Measurements from ENCODE around the gene ATIC.

Gene ATIC

DNA sequence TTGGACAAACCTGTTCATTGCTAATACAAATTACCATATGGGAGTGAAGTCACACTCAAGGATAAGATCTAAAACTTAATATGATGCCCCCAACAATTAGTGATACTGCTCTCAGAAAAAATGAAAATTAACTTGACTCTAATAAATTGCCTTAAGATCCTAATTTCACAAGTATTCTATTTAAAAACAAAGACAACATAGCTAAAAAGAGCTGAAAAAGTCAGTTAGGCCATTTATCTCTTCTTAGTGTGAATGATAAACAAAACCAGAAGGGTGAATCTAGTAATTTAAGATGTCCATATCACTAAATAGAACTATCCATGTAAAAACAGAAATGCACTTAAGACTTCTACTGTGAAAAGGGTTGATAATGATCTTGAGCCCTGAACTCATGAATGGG, 70.6 kb downstream of the ATIC start:
- Mint-ChIP-seq H3K36me3 (ENCODE audit: low read depth) (peaks cover 2% of the 10 kb centered on the region), H3K27ac (no peak overlapping the region), H3K4me3 (no peak overlapping the region), H3K4me1 (ENCODE audit: low read depth) (no peaks in the 10 kb centered on the region), H3K9me3 (no peaks in the 10 kb centered on the region), H3K27me3 (no peaks in the 10 kb centered on the region)
- no peak for DNase-seq

GRCh38 chr2:215383652-215384279, 71.9 kb downstream of the ATIC start:
- Mint-ChIP-seq H3K27ac (no peak overlapping the region), H3K27me3 (no peaks in the 10 kb centered on the region), H3K4me1 (ENCODE audit: low read depth) (no peaks in the 10 kb centered on the region), H3K4me3 (no peak overlapping the region), H3K9me3 (no peaks in the 10 kb centered on the region), H3K36me3 (ENCODE audit: low read depth) (no peaks in the 10 kb centered on the region)
- no peak for DNase-seq

GRCh38 chr2:215384710-215385109, 72.9 kb downstream of the ATIC start:
- DNase-seq, result no peak
- Mint-ChIP-seq H3K27ac (no peak overlapping the region), H3K36me3 (ENCODE audit: low read depth) (no peaks in the 10 kb centered on the region), H3K27me3 (no peaks in the 10 kb centered on the region), H3K9me3 (no peaks in the 10 kb centered on the region), H3K4me3 (no peak overlapping the region), H3K4me1 (ENCODE audit: low read depth) (no peaks in the 10 kb centered on the region)

DNA sequence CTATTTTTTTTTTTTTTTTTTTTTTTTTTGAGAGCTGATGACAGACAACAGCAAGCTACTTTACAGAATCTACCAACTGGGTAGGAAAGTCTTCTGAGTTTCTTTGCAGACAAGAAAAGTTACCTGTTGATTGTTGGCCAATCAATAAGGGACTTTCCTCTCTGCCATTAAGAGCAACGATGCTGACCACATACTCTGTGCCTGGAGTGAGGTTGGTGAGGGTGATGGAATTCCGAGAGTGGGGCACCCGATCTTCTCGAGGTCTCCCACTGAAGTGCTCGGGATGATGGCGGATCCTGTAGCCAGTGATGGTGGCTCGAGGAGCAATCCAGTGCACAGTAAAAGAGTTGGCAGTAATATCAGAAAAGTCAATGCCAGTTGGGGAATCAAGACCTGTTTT, 74.7 kb downstream of the ATIC start:
- H3K4me1 Mint-ChIP-seq (ENCODE audit: low read depth), result no peaks in the 10 kb centered on the region
- no peaks in the 10 kb centered on the region for H3K36me3 Mint-ChIP-seq (ENCODE audit: low read depth)
- no peak overlapping the region for H3K4me3 Mint-ChIP-seq
- DNase-seq, result no peak
- H3K27ac Mint-ChIP-seq, result no peak overlapping the region
- H3K27me3 Mint-ChIP-seq, result no peaks in the 10 kb centered on the region
- H3K9me3 Mint-ChIP-seq, result no peaks in the 10 kb centered on the region

GRCh38 chr2:215388002-215388728, 76.3 kb downstream of the ATIC start:
- Mint-ChIP-seq H3K27me3 (peaks cover 5% of the 10 kb centered on the region), H3K36me3 (ENCODE audit: low read depth) (no peaks in the 10 kb centered on the region), H3K4me3 (no peak overlapping the region), H3K4me1 (ENCODE audit: low read depth) (no peaks in the 10 kb centered on the region), H3K9me3 (no peaks in the 10 kb centered on the region), H3K27ac (no peak overlapping the region)
- DNase-seq, result no peak

GRCh38 chr2:215390550-215390913, 78.7 kb downstream of the ATIC start:
- DNase-seq, result no peak
- Mint-ChIP-seq H3K36me3 (ENCODE audit: low read depth) (no peaks in the 10 kb centered on the region), H3K9me3 (no peaks in the 10 kb centered on the region), H3K27ac (no peak overlapping the region), H3K27me3 (peaks cover 8% of the 10 kb centered on the region), H3K4me1 (ENCODE audit: low read depth) (no peaks in the 10 kb centered on the region), H3K4me3 (no peak overlapping the region)

DNA sequence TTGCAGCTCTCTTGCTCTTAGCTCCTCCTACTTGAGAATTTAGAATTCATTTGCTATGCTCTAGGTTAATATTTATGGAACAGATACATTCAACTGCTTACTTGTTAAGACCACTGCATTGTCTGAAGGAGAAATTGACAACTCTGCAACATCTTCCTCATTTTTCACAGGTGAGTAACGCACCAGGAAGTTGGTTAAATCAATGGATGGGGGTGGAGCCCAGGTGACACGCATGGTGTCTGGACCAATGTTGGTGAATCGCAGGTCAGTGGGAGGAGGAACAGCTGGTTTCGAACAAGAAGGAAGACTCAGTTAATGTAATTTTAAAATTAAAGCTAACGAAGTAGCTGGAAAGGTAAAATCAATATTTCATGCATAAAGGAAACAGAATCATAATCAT, 79.7 kb downstream of the ATIC start:
- Mint-ChIP-seq H3K27ac (no peak overlapping the region), H3K36me3 (ENCODE audit: low read depth) (no peaks in the 10 kb centered on the region), H3K9me3 (no peaks in the 10 kb centered on the region), H3K4me3 (no peak overlapping the region), H3K27me3 (peaks cover 8% of the 10 kb centered on the region), H3K4me1 (ENCODE audit: low read depth) (no peaks in the 10 kb centered on the region)
- DNase-seq, result no peak

GRCh38 chr2:215392164-215392563, 80.3 kb downstream of the ATIC start:
- Mint-ChIP-seq H3K36me3 (ENCODE audit: low read depth) (no peaks in the 10 kb centered on the region), H3K4me1 (ENCODE audit: low read depth) (no peaks in the 10 kb centered on the region), H3K4me3 (no peak overlapping the region), H3K27me3 (peaks cover 8% of the 10 kb centered on the region), H3K9me3 (no peaks in the 10 kb centered on the region), H3K27ac (no peak overlapping the region)
- DNase-seq, result no peak

DNA sequence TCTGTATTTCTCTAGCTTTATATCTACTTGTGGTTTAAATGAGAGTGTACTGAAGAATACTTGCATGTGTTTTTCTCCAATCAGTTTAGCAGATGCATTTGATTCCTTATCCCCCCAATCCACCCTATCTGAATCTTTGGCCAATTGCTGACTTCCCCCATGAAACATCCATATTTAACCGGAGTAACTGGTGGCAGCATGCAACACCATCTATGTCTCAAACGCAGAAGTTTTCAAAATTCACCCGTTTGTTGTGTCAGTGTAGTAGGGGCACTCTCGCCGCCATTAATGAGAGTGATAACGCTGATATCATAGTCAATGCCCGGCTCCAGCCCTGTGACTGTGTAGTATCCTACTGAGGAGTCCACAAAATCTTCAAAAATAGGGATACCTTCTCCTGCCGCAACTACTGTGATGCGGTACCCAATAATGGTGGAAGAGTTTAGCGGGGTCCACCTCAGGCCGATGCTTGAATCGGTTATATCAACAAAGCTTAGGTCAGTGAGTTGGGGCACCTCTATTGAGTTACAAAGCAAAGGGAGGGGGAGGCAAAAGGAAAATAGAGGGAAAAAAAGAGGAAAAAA, 80.9 kb downstream of the ATIC start:
- no peaks in the 10 kb centered on the region for H3K4me1 Mint-ChIP-seq (ENCODE audit: low read depth)
- H3K9me3 Mint-ChIP-seq, result no peaks in the 10 kb centered on the region
- H3K36me3 Mint-ChIP-seq (ENCODE audit: low read depth), result no peaks in the 10 kb centered on the region
- DNase-seq, result no peak
- no peak overlapping the region for H3K4me3 Mint-ChIP-seq
- H3K27me3 Mint-ChIP-seq, result peaks cover 8% of the 10 kb centered on the region
- no peak overlapping the region for H3K27ac Mint-ChIP-seq

DNA sequence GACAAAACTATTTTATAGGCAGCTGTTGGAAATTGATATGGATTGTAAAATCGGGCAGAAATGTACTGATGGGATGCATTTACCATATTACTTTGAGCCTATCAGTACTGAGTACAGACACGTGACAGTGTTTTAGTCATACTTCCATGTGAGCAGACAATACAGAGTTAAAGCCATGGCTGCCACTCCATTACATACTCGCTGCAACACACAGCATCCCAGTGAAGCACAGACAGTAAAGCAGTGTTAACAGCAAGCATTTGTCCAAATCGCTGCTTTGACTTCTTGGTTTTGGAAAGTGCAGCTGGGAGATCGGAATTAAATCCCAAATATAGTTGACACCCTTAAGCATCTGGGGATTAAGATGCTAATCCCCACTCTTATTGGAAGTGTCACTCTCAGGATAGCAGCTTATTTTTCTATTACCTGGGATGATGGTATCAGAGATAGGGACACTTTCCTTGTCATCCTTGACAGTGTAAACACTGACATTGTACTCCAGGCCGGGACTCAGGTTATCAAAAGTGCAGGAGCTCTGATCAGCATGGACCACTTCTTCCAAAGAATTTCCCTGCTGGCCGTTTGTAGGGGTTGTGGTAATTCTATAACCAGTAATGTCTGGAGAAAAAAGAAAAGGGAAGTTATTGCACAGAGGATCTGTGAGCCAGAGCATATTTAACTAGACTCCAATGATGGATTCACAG, 82.4 kb downstream of the ATIC start:
- H3K4me3 Mint-ChIP-seq, result no peak overlapping the region
- H3K9me3 Mint-ChIP-seq, result no peaks in the 10 kb centered on the region
- H3K27me3 Mint-ChIP-seq, result peaks cover 8% of the 10 kb centered on the region
- no peaks in the 10 kb centered on the region for H3K4me1 Mint-ChIP-seq (ENCODE audit: low read depth)
- no peak for DNase-seq
- no peak overlapping the region for H3K27ac Mint-ChIP-seq
- no peaks in the 10 kb centered on the region for H3K36me3 Mint-ChIP-seq (ENCODE audit: low read depth)

- no peak for DNase-seq
- Mint-ChIP-seq H3K4me1 (ENCODE audit: low read depth) (no peaks in the 10 kb centered on the region), H3K9me3 (no peaks in the 10 kb centered on the region), H3K27me3 (peaks cover 8% of the 10 kb centered on the region), H3K36me3 (ENCODE audit: low read depth) (no peaks in the 10 kb centered on the region), H3K4me3 (no peak overlapping the region), H3K27ac (no peak overlapping the region)
Observed at GRCh38 chr2:215395687-215396460, 84.0 kb downstream of the ATIC start.

GRCh38 chr2:215396595-215397313, 84.9 kb downstream of the ATIC start:
- no peaks in the 10 kb centered on the region for H3K9me3 Mint-ChIP-seq
- H3K4me1 Mint-ChIP-seq (ENCODE audit: low read depth), result no peaks in the 10 kb centered on the region
- H3K36me3 Mint-ChIP-seq (ENCODE audit: low read depth), result no peaks in the 10 kb centered on the region
- peaks cover 8% of the 10 kb centered on the region for H3K27me3 Mint-ChIP-seq
- no peak overlapping the region for H3K4me3 Mint-ChIP-seq
- no peak for DNase-seq
- no peak overlapping the region for H3K27ac Mint-ChIP-seq

DNA sequence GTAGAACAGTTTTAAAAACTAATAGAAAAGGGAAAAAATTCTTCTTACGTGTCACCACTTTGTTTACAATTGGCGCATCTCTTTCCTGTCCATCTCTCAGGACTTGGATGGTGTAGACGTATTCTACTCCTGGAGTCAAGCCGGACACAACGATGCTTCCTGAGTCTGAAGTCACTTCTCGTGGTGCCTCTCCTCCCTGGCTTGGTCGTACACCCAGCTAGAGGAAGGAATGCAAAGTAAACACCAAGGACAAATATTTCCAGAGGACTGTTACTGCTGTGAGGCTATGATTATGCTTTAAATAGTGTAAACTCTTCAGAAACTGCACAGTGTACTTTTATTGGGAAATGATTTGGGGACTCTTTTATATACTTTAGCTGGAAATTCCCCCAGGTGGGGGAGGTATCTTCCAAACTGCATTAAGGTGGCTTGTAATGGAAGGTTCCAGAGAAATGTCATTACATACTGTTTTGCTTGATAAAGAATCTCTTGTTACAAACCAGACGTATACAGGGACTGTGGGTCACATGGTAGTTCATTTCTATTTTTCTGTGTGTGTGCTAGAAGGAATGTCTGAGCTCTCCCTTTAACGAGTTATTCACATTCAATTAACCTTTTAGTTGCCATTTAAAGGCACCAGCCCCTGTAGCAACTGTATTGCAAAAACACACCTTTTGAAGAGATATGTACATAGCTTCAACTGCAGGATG, 85.9 kb downstream of the ATIC start:
- Mint-ChIP-seq H3K9me3 (no peaks in the 10 kb centered on the region), H3K36me3 (ENCODE audit: low read depth) (no peaks in the 10 kb centered on the region), H3K4me1 (ENCODE audit: low read depth) (no peaks in the 10 kb centered on the region), H3K27me3 (peaks cover 5% of the 10 kb centered on the region), H3K4me3 (no peak overlapping the region), H3K27ac (no peak overlapping the region)
- DNase-seq, result no peak
